Lung (tissue), 12 donors: ENCODE results near the gene CCL22. TPM values are rescaled to one million over a fixed set of nuclear protein-coding genes. Genes with fewer than 3 reads are reported as not detected.

Experiments
- ATAC-seq: fragments of 200-7000 bp; cut with Tn5 transposase; one replicate; pipeline ENCODE4 v1.9.1; 2020; ENCODE audit warnings: moderate number of reproducible peaks; ENCODE audit not compliant: insufficient read depth, low FRiP score
- DNase-seq, 3 donors: peaks; one replicate each; pipeline ENCODE4 v3.0.0-alpha.2; 2013 to 2017
- H3K27ac ChIP-seq, 2 donors: one replicate each; pipeline ENCODE4 v1.5.1; 2013; ENCODE audit warnings: mild to moderate bottlenecking in 2 of 2, moderate library complexity in 2 of 2, control low read depth in 1 of 2, inconsistent platforms in 1 of 2, low read depth in 1 of 2, low read length in 1 of 2
- H3K27me3 ChIP-seq, 3 donors: one replicate each; pipeline ENCODE4 v1.5.1; 2013; ENCODE audit warnings: low read length in 2 of 3; ENCODE audit not compliant: control insufficient read depth in 3 of 3, insufficient read depth in 3 of 3
- H3K36me3 ChIP-seq, 4 donors: one replicate each; pipeline ENCODE4 v1.5.1; 2013; ENCODE audit warnings: low read length in 4 of 4, mild to moderate bottlenecking in 1 of 4, moderate library complexity in 1 of 4; ENCODE audit not compliant: control insufficient read depth in 4 of 4, insufficient read depth in 4 of 4
- H3K4me1 ChIP-seq, 5 donors: one replicate each; pipeline ENCODE4 v1.5.1; 2013; ENCODE audit warnings: low read length in 5 of 5, mild to moderate bottlenecking in 2 of 5, moderate library complexity in 1 of 5; ENCODE audit not compliant: control insufficient read depth in 5 of 5, insufficient read depth in 5 of 5
- H3K4me3 ChIP-seq: one replicate; pipeline ENCODE4 v1.5.1; 2013; ENCODE audit warnings: mild to moderate bottlenecking, control low read depth, moderate library complexity
- H3K9ac ChIP-seq, 2 donors: one replicate each; pipeline ENCODE4 v1.5.1; 2013; ENCODE audit warnings: low read length in 2 of 2, control low read depth in 1 of 2; ENCODE audit not compliant: insufficient read depth in 1 of 2
- H3K9me3 ChIP-seq, 4 donors: one replicate each; pipeline ENCODE4 v1.5.1; 2013; ENCODE audit warnings: low read length in 3 of 4, mild to moderate bottlenecking in 1 of 4, moderate library complexity in 1 of 4; ENCODE audit not compliant: control insufficient read depth in 4 of 4, insufficient read depth in 3 of 4
- WGBS, 2 donors: extraction: QIAGEN DNeasy Blood & Tissue Kit; methylation state at CpG; one replicate each; pipeline ENCODE4 v1.1.7; 2013; 5-methylcytosine and 5-hydroxymethylcytosine counted together
- polyA plus RNA-seq, 2 donors: library from polyadenylated mRNA; stranded (reverse); fragments of 200-250 nt; gene quantifications; one replicate each; pipeline ENCODE4 v1.2.1, GENCODE V29; 2013
- total RNA-seq, 2 donors: library from RNA; depleted of rRNA in 1 of 2; stranded (reverse); fragments of >200 nt in 1 of 2; gene quantifications; one replicate each; pipeline ENCODE4 v1.2.1, GENCODE V29; 2014 to 2021
- TF ChIP-seq, protein P1 (sequence below): IDR thresholded peaks from 2 replicates; pipeline ENCODE4 v1.5.1; 2012; ENCODE audit warnings: mild to moderate bottlenecking; ENCODE audit errors: control extremely low read depth, extremely low read depth
- donor health status: control.
- donor health status: control.
- donor health status: Bipolar disorder and iron deficiency.
- donor health status: healthy.
- donor health status: DM: yes; HTN: yes; CAD: no.

Gene CCL22
- total and polyA plus RNA-seq, 4 donors = 0.43 to 3.1 (median 1.2) TPM

DNA sequence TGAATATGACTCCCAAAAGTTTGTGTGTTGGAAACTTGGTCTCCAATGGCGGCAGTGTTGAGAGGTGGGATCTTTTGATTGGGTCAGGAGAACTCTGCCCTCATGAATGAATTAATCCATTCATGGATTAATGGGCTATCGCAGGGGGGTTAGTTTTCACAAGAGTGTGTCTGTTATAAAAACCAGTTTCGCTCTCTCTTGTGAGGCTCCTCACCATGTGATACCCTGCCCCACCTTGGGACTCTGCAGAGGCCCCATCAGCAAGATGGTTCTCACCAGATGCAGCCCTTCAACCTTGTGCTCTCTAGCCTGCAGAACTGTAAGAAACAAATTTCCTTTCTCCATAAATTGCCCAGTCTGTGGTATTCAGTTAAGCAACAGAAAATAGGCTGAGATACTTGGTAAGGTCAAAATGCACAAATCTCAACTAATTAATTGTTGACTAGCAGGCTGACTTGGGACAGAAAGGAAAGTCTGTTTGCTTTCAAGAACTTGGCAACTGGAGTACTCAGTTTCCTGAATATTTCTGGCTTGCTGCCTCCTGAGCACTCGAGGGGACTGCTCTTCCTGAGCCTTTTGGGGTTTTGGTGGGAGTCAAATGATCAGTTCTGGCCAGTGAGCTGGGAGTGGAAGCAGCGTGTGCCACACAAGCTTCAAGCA, 32.2 kb downstream of the CCL22 start:
- H3K27ac ChIP-seq = no peak overlapping the region
- TF ChIP-seq, protein P1, sequence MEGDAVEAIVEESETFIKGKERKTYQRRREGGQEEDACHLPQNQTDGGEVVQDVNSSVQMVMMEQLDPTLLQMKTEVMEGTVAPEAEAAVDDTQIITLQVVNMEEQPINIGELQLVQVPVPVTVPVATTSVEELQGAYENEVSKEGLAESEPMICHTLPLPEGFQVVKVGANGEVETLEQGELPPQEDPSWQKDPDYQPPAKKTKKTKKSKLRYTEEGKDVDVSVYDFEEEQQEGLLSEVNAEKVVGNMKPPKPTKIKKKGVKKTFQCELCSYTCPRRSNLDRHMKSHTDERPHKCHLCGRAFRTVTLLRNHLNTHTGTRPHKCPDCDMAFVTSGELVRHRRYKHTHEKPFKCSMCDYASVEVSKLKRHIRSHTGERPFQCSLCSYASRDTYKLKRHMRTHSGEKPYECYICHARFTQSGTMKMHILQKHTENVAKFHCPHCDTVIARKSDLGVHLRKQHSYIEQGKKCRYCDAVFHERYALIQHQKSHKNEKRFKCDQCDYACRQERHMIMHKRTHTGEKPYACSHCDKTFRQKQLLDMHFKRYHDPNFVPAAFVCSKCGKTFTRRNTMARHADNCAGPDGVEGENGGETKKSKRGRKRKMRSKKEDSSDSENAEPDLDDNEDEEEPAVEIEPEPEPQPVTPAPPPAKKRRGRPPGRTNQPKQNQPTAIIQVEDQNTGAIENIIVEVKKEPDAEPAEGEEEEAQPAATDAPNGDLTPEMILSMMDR = no peak
- DNase-seq = peak; percentile 30 to 90 (median 85)
- no peak overlapping the region for H3K4me3 ChIP-seq
- H3K9ac ChIP-seq = no peak overlapping the region
- peaks cover 0 to 3% (median 0%) of the 10 kb centered on the region in 4 donors for H3K9me3 ChIP-seq
- 64% methylated on average over 5 of the region's 5 CpGs for WGBS, 2 donors
- no peaks in the 10 kb centered on the region for H3K36me3 ChIP-seq
- H3K4me1 ChIP-seq = peaks cover 0 to 18% (median 4%) of the 10 kb centered on the region in 5 donors
- H3K27me3 ChIP-seq = no peaks in the 10 kb centered on the region
- no peak for ATAC-seq

DNA sequence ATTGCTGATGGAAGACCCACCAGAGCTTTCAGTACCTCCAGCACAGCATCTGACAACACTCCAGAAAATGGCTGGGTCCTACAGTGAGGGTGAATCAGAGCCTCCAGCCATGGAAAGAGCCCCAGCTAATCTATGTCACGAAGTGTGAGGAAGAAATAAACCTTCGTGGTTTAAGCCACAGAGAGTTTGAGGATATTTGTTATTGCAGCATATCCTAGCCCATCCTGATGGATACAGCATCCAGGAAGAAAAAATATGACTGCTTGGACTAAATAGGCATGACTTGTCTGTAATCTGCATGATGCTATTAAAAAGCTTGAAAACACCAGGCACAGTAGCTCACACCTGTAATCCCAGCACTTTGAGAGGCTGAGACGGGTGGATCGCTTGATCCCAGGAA, 32.7 kb downstream of the CCL22 start:
- Histone ChIP-seq H3K9ac (no peak overlapping the region), H3K9me3 (peaks cover 0 to 3% (median 0%) of the 10 kb centered on the region in 4 donors), H3K4me3 (no peak overlapping the region), H3K36me3 (no peaks in the 10 kb centered on the region), H3K27ac (no peak overlapping the region), H3K4me1 (peaks cover 0 to 17% (median 3%) of the 10 kb centered on the region in 5 donors), H3K27me3 (no peaks in the 10 kb centered on the region)
- 62 to 70% methylated on average over 4 of the region's 4 CpGs for WGBS, 2 donors
- no peak for DNase-seq
- TF ChIP-seq, protein P1 = no peak
- no peak for ATAC-seq

GRCh38 chr16:57391708-57392107, 33.1 kb downstream of the CCL22 start:
- no peaks in the 10 kb centered on the region for H3K27me3 ChIP-seq
- peaks cover 0 to 3% (median 0%) of the 10 kb centered on the region in 4 donors for H3K9me3 ChIP-seq
- H3K36me3 ChIP-seq = no peaks in the 10 kb centered on the region
- H3K9ac ChIP-seq = no peak overlapping the region
- H3K4me3 ChIP-seq = no peak overlapping the region
- 90 to 95% methylated on average over 5 of the region's 5 CpGs for WGBS, 2 donors
- TF ChIP-seq, protein P1 = no peak
- H3K4me1 ChIP-seq = peaks cover 0 to 13% (median 3%) of the 10 kb centered on the region in 5 donors
- no peak for ATAC-seq
- no peak for DNase-seq
- H3K27ac ChIP-seq = no peak overlapping the region

GRCh38 chr16:57392694-57393093, 34.1 kb downstream of the CCL22 start:
- Histone ChIP-seq H3K4me3 (no peak overlapping the region), H3K9me3 (peaks cover 0 to 3% (median 0%) of the 10 kb centered on the region in 4 donors), H3K27me3 (no peaks in the 10 kb centered on the region), H3K27ac (no peak overlapping the region), H3K36me3 (no peaks in the 10 kb centered on the region), H3K4me1 (peaks cover 0 to 12% (median 3%) of the 10 kb centered on the region in 5 donors), H3K9ac (no peak overlapping the region)
- no peak for ATAC-seq
- WGBS, 2 donors = 48 to 80% methylated on average over 1 of the region's 1 CpG
- DNase-seq = no peak
- TF ChIP-seq, protein P1 = no peak
